ENCODE results near the gene PGM2L1.

- TF ChIP-seq, protein P1, sequence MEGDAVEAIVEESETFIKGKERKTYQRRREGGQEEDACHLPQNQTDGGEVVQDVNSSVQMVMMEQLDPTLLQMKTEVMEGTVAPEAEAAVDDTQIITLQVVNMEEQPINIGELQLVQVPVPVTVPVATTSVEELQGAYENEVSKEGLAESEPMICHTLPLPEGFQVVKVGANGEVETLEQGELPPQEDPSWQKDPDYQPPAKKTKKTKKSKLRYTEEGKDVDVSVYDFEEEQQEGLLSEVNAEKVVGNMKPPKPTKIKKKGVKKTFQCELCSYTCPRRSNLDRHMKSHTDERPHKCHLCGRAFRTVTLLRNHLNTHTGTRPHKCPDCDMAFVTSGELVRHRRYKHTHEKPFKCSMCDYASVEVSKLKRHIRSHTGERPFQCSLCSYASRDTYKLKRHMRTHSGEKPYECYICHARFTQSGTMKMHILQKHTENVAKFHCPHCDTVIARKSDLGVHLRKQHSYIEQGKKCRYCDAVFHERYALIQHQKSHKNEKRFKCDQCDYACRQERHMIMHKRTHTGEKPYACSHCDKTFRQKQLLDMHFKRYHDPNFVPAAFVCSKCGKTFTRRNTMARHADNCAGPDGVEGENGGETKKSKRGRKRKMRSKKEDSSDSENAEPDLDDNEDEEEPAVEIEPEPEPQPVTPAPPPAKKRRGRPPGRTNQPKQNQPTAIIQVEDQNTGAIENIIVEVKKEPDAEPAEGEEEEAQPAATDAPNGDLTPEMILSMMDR (IDR thresholded peaks at IDR 0.05; ENCODE audit: insufficient read depth, low read length, poor library complexity, severe bottlenecking) = no peak
- no peak for TF ChIP-seq EZH2phosphoT487 (conservative IDR thresholded peaks at IDR 0.05; ENCODE audit: low read length)
Observed at GRCh38 chr11:74437441-74438042, 39.3 kb upstream of the PGM2L1 start.
